GM19455 (cell line): ENCODE results near the gene ARHGAP33.

Source experiments
- ATAC-seq: cut with Tn5 transposase; IDR thresholded peaks from one replicate; pipeline ENCODE4 v1.9.1; 2021; ENCODE audit not compliant: unreplicated experiment

ARHGAP33 gene

DNA sequence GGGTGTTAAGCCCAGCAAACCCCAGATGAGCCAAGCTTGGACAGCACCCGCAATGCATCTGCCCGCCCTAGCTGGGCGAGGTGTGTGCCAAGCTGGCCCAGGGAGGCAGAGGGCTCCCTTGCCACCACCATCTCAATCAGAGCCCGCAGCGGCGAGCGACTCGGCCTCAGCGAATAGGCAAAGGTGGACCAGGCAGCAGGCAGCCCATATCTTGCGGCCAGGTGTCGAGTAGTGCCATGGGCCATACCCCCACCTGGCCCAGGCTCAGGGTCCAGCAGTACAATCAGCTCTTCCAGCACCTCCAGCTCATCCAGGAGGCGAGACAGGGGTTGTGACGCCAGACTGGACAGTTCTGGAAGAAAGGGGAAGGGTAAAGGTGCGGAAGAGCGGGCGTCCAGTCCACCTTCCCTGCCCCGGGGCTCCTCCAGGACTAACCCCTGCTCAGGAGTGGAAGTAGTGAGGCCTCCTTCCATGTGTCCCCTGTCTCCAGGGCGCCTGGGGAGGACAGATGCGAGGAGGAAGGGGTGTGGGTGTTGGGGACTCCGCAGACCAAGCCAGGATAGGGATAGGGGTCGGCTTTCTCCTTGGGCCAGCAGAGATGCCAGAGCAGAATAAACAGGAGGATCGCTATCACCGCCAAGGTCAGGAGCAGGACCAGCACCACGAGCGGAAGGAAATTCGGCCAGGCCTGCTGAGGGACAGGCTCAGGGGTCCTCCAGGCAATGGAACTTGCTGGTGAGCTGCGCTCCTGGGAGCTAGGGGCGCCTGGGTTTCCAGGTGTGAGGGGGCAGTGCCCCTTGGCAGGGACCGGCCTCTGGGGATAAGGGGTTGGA lies 35.9 kb upstream of the ARHGAP33 start:
- ATAC-seq = no peak

DNA sequence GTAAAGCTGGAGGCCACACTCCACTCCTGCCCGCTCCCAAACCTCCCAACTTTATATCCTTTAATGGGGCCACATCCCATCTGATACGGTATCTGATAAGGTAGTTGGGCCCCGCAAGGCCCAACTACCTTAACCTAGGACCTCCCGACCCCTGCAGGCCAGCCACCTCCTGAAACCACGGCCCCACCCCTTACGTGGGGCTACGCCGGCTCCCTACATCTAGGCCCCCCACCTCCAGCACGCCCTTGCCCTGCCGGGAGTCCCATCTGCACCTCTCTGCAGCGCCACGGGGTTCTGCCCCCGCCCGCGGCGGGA lies 35.3 kb upstream of the ARHGAP33 start:
- ATAC-seq = no peak

DNA sequence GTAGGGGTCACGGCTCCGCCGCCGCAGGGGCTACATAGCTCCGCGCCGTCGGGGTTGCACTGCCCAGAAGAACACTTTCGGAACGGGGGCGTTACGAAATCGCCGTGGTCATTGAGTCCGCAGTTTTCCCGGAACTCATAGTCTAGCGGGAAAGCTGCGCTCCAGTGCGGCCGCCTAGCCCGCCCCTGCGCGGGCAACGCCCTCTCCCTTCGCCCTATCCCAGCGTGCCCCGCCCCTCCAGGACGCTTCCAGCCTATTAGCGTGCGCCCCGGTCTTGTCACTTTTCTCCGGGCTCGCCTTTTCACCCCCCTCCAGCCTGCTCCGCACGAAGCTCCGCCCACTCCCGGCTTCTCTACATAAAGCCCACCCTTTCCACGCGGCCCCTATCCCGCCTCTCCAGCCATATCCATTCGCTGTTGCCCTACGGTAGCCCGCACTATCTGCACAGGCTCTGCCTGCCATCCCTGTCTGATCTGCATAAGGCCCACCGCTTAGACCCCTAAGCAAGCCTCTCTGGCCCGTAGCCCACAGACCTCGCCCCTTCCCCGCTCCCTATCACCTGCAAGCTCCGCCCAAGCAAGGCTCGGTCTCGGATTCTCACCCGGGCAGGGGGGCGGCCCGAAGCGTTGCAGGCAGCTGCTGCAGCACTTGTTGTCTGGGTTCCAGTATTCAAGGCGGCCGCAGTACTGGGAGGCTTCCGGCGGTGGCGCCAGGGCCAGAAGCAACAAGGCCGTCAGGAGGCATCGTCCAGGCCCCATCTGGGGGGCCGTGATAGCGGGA lies 34.8 kb upstream of the ARHGAP33 start:
- peak; percentile 63 for ATAC-seq

DNA sequence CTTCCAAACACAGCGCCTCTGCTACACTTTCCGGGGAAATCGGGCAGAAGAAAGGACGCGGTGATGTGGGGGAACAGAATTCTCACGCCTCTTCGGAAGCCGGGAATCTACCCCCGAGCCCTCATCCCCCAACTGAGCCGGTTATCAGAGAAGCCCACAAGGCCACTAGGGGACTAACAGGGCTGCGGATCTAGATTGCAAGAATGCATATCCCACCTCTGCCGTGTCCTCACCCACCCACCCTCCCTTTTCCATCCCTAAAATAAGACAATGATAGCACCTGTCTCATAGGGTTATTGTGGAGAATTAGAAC lies 34.2 kb upstream of the ARHGAP33 start:
- ATAC-seq = no peak

DNA sequence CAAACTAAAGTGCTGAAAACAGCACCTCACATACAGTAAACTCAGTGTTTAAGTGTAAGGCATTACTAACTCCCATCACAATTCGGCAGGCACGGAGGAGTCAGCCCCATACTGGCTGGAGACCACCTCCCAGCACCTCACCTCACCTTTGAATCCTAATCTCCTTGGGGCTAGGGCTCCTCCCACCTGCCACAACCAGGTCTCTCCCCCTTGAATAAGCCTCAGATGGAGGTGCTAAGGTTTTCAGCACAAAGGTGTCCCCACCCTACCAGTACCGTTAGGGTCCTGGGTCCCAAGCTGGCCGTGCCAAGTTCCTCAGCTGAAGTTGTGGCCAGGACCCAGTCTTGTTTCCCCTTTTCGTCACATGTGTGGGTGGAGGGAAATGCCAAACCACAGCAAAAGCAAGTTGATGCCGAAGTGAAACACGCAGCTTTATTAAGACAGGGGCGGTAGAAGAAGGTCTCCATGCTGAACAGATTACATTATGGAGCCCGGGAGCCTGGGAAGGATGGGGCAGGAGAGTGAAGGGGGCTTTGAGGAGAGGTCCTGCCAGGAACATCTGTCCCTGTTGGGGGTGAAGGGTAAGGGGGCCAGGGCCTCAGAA lies 33.1 kb upstream of the ARHGAP33 start, which contains the start of gene IGFLR1:
TSS of gene IGFLR1 (minus strand) at position 332 of the 604 bp plus-strand sequence. CDS start 1,272 bp downstream, outside the sequence.
- no peak for ATAC-seq

DNA sequence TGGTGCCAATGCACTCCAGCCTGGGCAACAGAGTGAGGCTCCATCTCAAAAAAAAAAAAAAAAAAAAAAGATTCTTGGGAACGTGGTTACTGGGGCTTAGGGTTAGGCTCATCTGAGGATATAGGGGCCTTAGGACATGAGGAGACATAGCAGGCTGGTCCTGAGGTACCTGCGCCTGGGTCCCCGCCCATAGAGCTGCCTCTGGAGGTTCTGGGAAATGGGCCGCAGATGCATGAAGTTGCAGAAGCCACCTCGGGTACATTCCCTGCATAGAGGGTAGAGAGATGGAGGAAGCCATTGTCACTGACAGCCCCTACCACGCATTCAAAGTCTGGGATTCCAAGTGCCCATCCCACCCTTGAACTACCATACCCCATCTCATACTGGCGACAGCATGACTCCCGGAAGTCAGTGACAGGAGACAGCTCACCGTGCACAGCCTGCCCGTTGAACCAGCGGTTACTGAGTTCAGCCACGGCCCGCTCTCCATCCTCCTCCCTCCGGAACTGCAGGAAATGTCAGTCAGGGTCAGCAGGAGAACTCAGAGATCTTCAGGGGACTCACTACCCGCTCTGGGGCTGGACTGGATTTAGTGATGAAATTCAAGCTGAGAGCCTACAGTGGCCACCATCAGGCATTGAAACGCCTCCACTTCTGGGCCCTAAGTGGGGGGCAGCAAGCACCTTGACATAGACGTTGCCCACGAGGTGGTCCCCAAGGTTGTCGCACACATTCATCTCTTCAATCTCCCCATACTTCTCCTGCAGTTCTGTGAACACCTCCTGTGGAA lies 31.5 kb upstream of the ARHGAP33 start:
- no peak for ATAC-seq

DNA sequence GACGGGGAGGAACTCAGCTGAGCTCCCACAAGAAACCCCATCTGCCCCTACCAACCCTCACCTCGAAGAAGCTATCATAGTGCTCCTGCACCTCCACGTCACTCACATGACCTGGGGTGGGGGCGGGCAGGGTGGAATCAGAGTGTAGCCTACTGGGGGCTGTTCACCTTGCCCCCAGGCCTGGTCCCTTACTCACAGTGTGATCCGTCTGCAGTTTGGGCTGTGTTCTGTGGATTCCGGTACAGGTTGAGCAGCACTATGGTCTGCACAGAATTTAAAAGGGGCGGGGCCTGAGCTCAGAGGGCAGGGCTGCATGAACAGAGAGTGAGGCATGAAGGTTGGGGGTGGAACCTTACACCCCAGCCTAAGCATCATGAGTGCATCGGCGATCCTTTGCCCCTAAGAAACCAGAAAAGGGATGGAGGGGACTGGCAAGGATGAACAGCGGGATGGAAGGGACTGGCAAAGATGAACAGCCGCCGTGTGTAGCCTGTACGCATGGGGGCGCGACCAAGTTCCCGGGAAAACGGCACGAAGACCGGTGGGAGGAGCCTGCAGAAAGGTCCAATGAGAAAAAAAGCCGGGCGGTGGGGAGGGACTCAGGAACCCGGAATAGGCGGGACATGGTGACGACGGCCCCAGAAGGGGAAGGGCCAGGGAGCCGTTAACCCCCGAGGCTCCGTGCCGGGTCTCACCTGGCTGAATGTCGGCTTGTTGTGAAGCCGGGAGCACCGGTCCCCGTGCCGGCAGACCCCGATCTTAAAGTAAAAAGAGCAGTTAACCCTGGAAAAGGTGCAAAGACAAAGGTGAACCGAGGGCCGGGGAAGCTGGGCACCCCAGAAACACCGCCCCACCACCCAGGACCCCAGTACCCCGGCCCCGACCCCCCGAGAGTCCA lies 30.7 kb upstream of the ARHGAP33 start:
- peak; percentile 38 for ATAC-seq

DNA sequence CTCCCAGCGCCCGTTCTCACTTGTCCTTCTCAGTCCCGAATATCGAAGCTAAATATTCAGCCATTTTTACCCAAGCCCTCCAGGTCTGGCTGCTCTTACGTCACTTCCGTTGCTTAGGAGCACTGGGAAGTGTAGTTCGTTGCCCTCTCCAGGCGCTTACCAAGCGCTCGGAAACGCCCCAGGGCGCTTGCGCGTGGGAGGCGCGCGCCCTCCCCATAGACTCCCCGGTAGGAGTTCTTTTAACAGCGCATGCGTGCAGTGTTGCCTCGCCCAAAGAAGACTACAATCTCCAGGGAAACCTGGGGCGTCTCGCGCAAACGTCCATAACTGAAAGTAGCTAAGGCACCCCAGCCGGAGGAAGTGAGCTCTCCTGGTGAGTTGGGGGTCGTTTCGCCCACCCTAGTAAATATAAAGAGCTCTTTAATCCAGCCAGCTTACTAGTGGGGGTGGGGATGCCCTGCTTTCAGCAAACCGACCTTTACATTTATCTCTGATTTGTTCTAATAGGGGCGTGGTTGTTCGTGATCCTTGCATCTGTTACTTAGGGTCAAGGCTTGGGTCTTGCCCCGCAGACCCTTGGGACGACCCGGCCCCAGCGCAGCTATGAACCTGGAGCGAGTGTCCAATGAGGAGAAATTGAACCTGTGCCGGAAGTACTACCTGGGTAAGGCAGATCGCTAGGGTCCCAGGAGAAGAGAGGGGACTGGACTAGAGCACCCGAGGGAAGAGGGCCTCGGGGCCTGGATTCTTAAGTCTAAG lies 29.9 kb upstream of the ARHGAP33 start, which contains the start of the genes PSENEN and U2AF1L4:
TSS of gene PSENEN (plus strand) at position 324 of the 759 bp plus-strand sequence. CDS start at position 604, 280 bp downstream.
TSS of gene U2AF1L4 (minus strand) at position 91 of the 759 bp plus-strand sequence. CDS start at position 64, 27 bp downstream.
- ATAC-seq = peak; percentile 41

DNA sequence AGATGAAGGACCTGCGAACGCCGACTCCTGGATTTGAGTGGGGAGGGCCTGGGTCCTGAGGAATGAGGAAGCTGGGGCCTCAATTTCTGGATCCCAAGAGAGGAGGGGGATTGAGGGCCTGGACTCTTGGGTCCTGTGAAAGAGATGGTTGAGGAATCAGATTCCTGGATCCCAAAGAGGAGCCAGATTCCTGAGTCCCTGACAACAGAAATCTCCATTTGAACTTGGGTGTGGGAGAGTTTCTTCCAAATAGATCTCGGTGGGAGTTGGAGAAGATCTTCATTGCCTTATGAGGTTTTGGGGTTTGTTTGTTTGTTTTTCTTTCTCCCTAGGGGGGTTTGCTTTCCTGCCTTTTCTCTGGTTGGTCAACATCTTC lies 29.3 kb upstream of the ARHGAP33 start:
- no peak for ATAC-seq

DNA sequence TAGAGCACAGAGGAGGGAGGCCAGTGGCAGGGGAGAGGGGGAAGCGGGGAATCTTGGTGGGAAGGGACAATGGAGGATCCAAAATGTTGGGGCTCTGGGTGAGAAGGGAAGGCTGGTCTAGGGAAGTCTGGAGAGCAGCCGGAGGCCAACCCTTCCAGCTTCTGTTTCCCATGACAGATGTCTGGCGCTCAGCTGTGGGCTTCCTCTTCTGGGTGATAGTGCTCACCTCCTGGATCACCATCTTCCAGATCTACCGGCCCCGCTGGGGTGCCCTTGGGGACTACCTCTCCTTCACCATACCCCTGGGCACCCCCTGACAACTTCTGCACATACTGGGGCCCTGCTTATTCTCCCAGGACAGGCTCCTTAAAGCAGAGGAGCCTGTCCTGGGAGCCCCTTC lies 28.8 kb upstream of the ARHGAP33 start:
- no peak for ATAC-seq

DNA sequence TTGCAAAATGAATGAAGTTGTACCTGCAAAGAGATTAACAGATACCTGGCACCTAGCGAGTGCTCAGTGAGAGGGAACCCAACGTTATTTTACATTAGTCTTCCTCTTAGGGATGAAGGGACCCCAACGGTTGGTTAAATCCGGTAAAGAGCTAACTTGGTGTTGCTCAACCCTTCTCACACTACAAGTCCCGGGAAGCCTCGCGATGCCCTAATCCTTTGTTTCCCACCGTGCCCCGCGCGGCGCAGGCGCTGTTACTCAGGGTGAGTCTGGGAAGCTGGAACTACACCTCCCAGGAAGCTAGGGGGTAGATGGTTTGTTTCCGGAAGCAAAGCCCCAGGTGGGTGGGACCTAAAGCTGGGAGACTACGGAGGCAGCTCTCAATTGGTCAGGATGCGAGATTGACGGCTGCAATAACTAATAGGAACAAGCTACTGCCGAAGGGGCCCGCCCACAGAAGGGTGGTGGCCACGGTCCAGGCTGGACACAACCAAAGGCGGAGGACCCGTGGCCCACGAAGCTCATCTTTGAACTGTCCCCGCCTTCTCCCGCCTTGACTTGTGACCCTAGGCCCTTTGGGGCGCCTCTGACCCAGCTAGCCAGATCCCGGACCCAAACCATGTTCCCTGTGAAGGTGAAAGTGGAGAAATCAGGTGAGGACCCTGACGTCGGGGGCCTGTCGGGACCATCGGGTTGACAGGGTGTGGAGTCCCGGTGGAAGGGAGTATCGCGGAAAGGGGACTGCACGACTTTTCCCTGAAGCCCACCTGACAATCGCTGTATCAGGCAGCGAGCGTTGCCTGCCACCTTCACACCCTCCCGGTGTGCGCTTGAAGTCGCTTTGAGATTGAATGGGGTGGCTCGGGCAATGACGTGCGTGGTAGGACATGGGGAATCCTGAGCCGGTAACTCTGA lies 27.0 kb upstream of the ARHGAP33 start, which contains the start of gene LIN37:
TSS of gene LIN37 (plus strand) at position 471 of the 915 bp plus-strand sequence. CDS start at position 620, 149 bp downstream.
- ATAC-seq = peak; percentile 58

DNA sequence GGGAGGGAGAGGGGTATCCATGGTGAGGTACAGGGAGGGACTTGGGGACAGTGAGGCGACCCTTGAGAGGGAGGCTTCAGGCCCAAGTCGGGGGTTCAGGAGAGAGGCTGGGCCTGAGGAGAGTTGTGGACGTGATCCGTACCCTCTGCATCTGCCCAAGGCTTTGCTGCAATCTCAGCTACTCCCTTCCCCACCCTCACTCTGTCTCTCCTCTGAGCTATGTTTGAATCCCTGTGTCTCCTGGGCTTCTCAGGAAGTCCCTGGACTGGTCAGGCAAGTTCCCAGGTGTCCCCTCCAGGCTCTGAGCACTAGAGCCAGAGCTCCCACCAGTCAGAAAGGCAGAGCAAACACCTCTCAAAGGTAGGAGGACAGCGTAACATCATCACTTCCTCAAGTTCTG lies 25.2 kb upstream of the ARHGAP33 start:
- no peak for ATAC-seq

DNA sequence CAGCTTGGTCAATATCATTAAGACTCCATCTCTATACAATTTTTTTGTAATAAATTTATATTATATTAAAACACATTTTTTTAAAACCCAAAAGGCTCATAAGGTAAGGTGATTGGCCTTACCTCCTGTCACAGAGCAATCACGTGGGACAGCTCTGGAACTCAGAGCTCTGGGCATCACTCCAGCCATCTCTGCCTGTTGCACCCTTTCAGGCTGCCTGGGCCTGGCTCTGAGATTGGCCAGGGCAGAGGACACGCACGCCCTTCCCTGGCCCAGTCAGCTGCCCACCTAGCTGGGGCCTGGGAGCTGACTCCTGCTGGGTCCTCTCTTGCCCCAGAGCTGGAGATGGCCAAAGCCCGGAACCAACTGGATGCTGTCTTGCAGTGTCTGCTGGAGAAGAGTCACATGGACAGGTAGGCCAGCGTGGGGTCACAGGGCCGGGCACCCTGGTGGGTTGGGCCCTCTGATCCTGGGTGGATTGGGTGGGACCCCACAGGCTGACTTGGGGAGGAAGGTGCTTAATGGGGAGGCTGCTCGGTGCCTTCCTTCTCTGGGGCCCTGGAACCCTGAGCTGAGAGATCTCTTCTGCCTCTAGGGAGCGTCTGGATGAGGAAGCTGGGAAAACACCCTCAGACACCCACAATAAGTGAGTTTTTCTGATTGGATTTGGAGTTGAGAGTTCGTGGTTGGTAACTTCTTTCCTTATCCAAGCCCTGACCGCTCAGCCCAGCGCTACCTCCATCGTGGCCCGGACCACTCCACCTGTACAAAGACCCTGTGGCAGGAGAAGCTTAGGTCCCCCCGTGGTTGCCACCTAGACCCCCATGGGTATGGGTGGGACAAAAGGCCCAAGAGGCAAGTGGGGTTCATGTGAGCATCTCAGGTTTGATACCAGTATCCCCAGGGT lies 23.3 kb upstream of the ARHGAP33 start:
- no peak for ATAC-seq

DNA sequence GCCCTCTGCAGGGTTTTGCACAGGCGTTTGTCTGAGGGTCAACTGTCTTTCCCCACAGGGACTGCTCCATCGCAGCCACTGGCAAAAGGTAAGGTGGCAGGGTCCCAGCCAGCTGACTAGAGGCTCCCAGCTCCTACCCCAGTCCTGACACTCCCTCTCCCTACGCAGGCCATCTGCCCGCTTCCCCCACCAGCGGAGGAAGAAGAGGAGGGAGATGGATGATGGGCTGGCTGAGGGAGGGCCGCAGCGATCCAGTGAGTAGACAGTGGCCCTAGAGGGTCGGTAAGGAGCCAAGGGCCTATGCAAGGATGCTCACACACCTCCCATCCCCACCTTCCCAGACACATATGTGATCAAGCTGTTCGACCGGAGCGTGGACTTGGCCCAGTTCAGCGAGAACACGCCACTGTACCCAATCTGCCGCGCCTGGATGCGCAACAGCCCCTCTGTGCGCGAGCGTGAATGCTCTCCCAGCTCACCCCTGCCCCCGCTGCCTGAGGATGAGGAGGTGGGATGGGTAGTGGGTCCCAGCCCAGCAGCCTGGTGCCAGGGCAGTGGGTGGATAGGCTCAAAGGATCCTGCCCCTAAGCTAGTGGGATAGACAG lies 22.5 kb upstream of the ARHGAP33 start:
- no peak for ATAC-seq

DNA sequence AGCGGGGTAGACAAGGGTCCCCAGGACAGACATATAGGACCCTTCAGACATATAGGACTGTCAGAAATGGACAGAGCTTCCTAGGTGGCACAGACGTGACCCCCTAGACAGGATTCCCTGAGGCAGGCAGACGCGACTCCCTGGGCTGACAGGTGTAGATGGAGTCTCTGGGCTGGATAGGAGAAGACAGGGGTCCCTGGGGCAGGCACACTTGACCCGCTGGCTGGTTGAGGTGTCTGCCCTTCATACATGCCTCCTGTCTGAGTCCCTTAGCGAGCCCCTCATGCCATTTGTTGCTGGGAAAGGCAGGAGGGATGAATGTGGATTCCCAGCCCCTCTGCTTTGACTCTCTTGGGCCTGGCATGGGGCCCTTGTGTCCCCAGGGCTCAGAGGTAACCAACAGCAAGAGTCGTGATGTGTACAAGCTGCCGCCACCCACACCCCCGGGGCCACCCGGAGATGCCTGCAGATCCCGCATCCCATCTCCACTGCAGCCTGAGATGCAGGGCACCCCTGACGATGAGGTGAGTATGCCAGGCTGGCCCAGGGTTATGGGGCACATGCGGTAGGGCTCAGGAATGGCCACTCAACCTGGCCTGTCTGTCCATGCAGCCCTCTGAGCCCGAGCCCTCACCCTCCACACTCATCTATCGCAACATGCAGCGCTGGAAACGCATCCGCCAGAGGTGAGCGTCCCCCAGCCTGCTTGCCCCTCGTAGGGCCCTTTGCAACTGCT lies 21.6 kb upstream of the ARHGAP33 start:
- ATAC-seq = no peak
